GM19463 (cell line): Measurements from ENCODE around the gene ELOVL6.

ENCODE experiments used
- ATAC-seq: cut with Tn5 transposase; IDR thresholded peaks from one replicate; pipeline ENCODE4 v1.9.1; 2021; ENCODE audit warnings: mild to moderate bottlenecking, moderate library complexity; ENCODE audit not compliant: unreplicated experiment

ELOVL6 gene

DNA sequence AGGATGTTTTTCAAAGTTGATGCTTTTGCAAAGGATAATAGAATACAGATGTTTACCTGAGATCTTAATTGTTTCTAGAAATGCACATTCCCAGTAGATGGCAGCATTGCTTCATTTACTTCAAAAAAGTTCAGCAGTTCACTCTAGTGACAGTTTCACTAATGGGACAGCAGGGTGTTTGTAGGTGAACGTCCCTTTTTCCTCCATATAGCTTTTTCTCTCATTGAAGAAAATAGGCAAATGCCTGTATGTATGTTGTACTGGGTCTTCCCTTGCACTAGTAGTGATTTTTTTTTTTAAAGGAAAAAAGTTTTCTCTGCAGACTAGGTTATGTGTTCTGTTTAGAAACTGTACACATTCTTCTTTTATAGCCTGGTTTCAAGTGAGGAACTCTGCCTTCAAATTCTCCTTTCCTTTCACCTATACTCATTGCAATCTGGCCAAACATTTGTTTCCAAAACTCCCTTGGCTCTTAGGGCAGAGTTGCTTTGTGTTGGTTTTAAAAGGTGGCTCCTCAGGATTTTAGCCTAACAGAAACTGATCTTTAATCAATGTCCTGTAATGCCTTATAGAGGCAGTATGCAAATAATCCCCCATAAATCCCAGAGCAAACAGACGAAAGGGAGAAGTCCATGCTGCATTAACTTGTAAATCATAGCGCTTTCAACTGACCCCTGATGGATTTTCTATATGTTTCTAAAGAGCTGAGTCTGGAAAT lies 199.4 kb downstream of the ELOVL6 start:
- ATAC-seq = peak; percentile 28

- ATAC-seq = no peak
Measured at GRCh38 chr4:109996526-109996925, 201.9 kb downstream of the ELOVL6 start.
